OCI-LY1 (cell line): ENCODE measurements around the gene CRTAP.

Experiments
- EZH2 ChIP-seq: fragments of 200-600 bp; sonication (generic), shearing (Covaris generic); IDR thresholded peaks from 2 replicates; pipeline ENCODE4 v1.8.0; 2017; ENCODE audit warnings: borderline replicate concordance, mixed run types, mild to moderate bottlenecking, antibody characterized with exemption, low read length, moderate library complexity, mixed read lengths
- TF ChIP-seq, protein P1 (sequence below): fragments of 200-600 bp; sonication (generic), shearing (Covaris generic); IDR thresholded peaks from 2 replicates; pipeline ENCODE4 v1.5.1; 2017; ENCODE audit warnings: mild to moderate bottlenecking, antibody characterized with exemption, low read length, moderate library complexity, mixed read lengths

DNA sequence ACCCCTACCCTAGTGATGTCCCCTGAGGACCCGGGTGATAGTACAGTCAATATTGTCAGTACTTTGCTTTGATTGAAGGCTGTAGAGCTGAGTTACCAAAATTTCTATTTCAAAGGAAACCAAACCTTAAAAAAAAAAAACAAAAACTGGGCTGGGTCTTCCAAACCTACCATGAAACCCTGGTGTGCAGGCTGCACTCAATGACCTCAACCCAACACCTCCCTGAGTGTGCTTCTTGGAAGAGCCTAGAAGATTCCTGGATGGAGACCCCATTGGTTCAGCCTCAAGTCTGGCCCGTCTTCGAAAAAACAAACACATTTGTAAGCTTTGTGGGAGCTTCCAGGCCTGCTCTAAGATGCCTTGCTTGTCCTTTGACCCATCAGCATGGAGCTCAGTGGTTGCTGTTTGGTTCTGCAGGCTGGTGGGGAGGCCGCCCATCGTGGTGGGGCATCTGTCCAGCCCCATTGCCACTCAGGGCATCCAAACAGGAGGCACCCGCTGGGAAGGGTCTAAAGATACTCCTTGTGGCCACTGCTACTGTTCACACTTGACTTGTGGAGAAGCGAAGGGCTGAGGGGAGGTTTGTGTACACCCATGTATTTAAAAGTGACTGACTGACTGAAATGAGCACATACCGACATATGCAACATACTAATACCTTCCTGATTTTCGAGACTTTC lies 32.2 kb downstream of the CRTAP start:
- TF ChIP-seq, protein P1, sequence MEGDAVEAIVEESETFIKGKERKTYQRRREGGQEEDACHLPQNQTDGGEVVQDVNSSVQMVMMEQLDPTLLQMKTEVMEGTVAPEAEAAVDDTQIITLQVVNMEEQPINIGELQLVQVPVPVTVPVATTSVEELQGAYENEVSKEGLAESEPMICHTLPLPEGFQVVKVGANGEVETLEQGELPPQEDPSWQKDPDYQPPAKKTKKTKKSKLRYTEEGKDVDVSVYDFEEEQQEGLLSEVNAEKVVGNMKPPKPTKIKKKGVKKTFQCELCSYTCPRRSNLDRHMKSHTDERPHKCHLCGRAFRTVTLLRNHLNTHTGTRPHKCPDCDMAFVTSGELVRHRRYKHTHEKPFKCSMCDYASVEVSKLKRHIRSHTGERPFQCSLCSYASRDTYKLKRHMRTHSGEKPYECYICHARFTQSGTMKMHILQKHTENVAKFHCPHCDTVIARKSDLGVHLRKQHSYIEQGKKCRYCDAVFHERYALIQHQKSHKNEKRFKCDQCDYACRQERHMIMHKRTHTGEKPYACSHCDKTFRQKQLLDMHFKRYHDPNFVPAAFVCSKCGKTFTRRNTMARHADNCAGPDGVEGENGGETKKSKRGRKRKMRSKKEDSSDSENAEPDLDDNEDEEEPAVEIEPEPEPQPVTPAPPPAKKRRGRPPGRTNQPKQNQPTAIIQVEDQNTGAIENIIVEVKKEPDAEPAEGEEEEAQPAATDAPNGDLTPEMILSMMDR, result no peak
- TF ChIP-seq EZH2, result no peak
